ENCODE measurements around the gene CCDC141. TPM values are rescaled to one million over a fixed set of nuclear protein-coding genes. Genes with fewer than 3 reads are reported as not detected.
"Not testable (repeated sequence)": the region's sequence is repeated elsewhere in the genome, so short reads cannot be mapped to it uniquely, and the experiment has no call there.

CCDC141 gene
- total and polyA plus RNA-seq, 11 donors: 10.6 to 258 (median 137) TPM

DNA sequence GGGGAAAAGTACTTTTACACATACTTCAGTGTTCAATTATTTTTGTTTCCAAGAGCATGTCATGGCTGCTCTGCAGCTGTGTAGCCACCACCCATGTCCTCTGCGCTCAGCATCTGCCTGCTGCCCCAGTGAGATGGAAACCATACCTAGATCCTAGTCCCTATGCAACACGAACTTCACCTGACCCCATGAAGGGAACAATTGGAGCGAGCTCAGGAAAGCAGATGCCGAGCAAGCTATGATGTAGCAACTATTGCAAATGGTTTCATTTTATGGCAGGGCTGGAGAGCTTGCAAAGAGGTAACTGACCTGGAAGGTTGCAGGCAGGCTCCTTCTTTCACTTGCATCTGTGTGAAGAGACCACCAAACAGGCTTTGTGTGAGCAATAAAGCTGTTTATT lies 1.3 kb upstream of the CCDC141 start:
- Histone ChIP-seq H3K9me3 (no peaks in the 10 kb centered on the region), H3K36me3 (peaks cover 0 to 5% (median 0%) of the 10 kb centered on the region in 9 donors), H3K27me3 (no peaks in the 10 kb centered on the region), H3K27ac (peak overlapping the region; percentile 65 to 89 (median 72)), H3K4me1 (peaks cover 0 to 38% (median 10%) of the 10 kb centered on the region in 12 donors), H3K4me3 (peak overlapping the region in 2 of 12 donors; percentile 5 to 52)
- DNase-seq (no peak), ATAC-seq (peak in 3 of 4 donors; percentile 9 to 29 (median 18))
- TF ChIP-seq, protein P1, sequence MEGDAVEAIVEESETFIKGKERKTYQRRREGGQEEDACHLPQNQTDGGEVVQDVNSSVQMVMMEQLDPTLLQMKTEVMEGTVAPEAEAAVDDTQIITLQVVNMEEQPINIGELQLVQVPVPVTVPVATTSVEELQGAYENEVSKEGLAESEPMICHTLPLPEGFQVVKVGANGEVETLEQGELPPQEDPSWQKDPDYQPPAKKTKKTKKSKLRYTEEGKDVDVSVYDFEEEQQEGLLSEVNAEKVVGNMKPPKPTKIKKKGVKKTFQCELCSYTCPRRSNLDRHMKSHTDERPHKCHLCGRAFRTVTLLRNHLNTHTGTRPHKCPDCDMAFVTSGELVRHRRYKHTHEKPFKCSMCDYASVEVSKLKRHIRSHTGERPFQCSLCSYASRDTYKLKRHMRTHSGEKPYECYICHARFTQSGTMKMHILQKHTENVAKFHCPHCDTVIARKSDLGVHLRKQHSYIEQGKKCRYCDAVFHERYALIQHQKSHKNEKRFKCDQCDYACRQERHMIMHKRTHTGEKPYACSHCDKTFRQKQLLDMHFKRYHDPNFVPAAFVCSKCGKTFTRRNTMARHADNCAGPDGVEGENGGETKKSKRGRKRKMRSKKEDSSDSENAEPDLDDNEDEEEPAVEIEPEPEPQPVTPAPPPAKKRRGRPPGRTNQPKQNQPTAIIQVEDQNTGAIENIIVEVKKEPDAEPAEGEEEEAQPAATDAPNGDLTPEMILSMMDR (IDR thresholded peaks at IDR 0.05): no peak
- TF ChIP-seq POLR2A (IDR thresholded peaks at IDR 0.05): no peak
- WGBS, 4 donors: 42 to 55% (median 49%) methylated on average over 4 of the region's 4 CpGs
- intact Hi-C loops (cut with DNase I): no loop called here

- peak; percentile 68 to 78 (median 73) for ATAC-seq
These were observed 818 bp upstream of the CCDC141 start for GRCh38 chr2:179050755-179051154.

DNA sequence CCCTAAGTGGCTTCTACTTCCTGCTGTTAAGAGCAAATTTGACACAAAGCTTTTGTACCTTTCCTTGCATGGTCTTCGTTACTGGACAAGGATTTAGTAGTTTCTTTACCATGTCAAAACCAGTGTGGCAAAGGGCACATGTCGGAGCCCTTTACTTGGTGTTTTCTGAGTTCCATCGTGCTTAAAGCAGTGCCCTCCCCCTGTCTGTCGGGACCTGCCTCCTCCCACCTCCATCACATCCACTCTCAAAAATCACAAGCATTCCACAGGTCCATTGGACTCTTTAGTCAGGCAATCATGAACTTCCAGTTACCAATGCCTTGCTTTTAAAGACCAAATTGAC lies 763 bp downstream of the CCDC141 start:
- DNase-seq: no peak
- H3K4me3 ChIP-seq: peak overlapping the region; percentile 10 to 63 (median 51)
- WGBS, 4 donors: 19 to 30% (median 26%) methylated on average over 4 of the region's 4 CpGs
- ATAC-seq: peak; percentile 39 to 54 (median 49)
- H3K27me3 ChIP-seq: no peaks in the 10 kb centered on the region
- peaks cover 0 to 22% (median 0%) of the 10 kb centered on the region in 9 donors for H3K36me3 ChIP-seq
- no peaks in the 10 kb centered on the region for H3K9me3 ChIP-seq
- H3K27ac ChIP-seq: peak overlapping the region; percentile 48 to 89 (median 72)
- intact Hi-C loops (cut with DNase I): loop anchor here in 2 of 10 donors (10.0 kb wide), 2 partner anchors 66 to 76 kb away; no protein-coding TSS in a partner anchor
- no peak for TF ChIP-seq POLR2A (IDR thresholded peaks at IDR 0.05)
- TF ChIP-seq, protein P1 (IDR thresholded peaks at IDR 0.05): peak in 1 of 12 donors; percentile 13
- H3K4me1 ChIP-seq: peaks cover 0 to 45% (median 11%) of the 10 kb centered on the region in 12 donors

More at GRCh38 chr2:179050755-179051154, 818 bp upstream of the CCDC141 start:
- TF ChIP-seq, protein P1 (IDR thresholded peaks at IDR 0.05): no peak
- no peak for TF ChIP-seq POLR2A (IDR thresholded peaks at IDR 0.05)
- intact Hi-C loops (cut with DNase I): no loop called here
- Histone ChIP-seq H3K4me1 (peaks cover 0 to 38% (median 10%) of the 10 kb centered on the region in 12 donors), H3K27me3 (no peaks in the 10 kb centered on the region), H3K9me3 (no peaks in the 10 kb centered on the region), H3K4me3 (peak overlapping the region in 8 of 12 donors; percentile 49 to 63 (median 56)), H3K36me3 (peaks cover 0 to 10% (median 0%) of the 10 kb centered on the region in 9 donors), H3K27ac (peak overlapping the region; percentile 65 to 89 (median 72))
- DNase-seq: no peak

DNA sequence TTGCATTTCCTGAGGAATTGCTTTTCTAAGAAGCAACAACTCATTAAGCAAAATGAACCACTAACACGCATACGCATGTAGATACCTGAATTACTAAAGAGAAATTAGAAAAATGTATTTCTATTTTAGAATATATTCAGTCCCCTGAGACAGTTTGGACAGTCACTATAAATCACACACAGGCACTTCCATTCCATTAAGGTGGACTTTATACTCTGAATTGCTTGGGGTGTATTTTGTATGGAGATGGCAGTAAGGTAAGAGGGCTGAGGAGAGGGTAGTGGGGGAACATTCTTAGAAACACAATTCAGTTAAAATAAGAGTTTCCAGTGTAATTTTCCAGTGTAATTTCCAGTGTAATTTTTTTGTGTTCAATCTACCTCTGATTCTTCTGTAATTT lies 1.8 kb downstream of the CCDC141 start:
- H3K4me3 ChIP-seq: peak overlapping the region; percentile 10 to 63 (median 51)
- peaks cover 0 to 27% (median 0%) of the 10 kb centered on the region in 9 donors for H3K36me3 ChIP-seq
- no peak for ATAC-seq
- H3K4me1 ChIP-seq: peaks cover 0 to 47% (median 11%) of the 10 kb centered on the region in 12 donors
- 42 to 62% (median 56%) methylated on average over 2 of the region's 2 CpGs for WGBS, 4 donors
- peaks cover 0 to 2% (median 0%) of the 10 kb centered on the region in 12 donors for H3K9me3 ChIP-seq
- DNase-seq: no peak
- H3K27ac ChIP-seq: peak overlapping the region; percentile 48 to 89 (median 72)
- no peaks in the 10 kb centered on the region for H3K27me3 ChIP-seq
- intact Hi-C loops (cut with DNase I): loop anchor here in 2 of 10 donors (10.0 kb wide), 2 partner anchors 67 to 77 kb away; no protein-coding TSS in a partner anchor
- TF ChIP-seq, protein P1 (IDR thresholded peaks at IDR 0.05): no peak
- TF ChIP-seq POLR2A (IDR thresholded peaks at IDR 0.05): no peak

DNA sequence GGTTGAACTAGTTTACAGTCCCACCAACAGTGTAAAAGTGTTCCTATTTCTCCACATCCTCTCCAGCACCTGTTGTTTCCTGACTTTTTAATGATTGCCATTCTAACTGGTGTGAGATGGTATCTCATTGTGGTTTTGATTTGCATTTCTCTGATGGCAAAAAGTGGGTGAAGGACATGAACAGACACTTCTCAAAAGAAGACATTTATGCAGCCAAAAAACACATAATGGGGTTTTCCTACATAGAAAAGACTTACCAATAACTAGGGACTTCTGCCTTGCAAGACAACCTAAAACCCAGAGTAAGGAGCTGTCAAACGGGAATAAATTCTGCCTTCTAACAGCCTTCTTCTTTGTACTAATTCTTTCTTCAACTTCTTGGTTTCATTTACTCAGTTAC lies 4.3 kb downstream of the CCDC141 start:
- not testable (repeated sequence) for DNase-seq, H3K27me3 ChIP-seq, H3K4me3 ChIP-seq, H3K27ac ChIP-seq, ATAC-seq
- Histone ChIP-seq H3K36me3 (peaks cover 0 to 27% (median 0%) of the 10 kb centered on the region in 9 donors), H3K9me3 (peaks cover 0 to 12% (median 0%) of the 10 kb centered on the region in 12 donors), H3K4me1 (peaks cover 0 to 41% (median 7%) of the 10 kb centered on the region in 12 donors)
- intact Hi-C loops (cut with DNase I): loop anchor here in 2 of 10 donors (10.0 kb wide), 2 partner anchors 69 to 79 kb away; no protein-coding TSS in a partner anchor
- 0 to 47% (median 0%) methylated on average over 1 of the region's 1 CpG for WGBS, 4 donors
